ENCODE measurements around the gene MYH10.

MYH10 gene

GRCh38 chr17:8649157-8650118 lies 18.9 kb upstream of the MYH10 start:
- Histone ChIP-seq H3K36me3 (ENCODE audit: control insufficient read depth in 4 of 4, insufficient read depth in 4 of 4, low read length in 3 of 4) (no peaks in the 10 kb centered on the region), H3K4me3 (ENCODE audit: control insufficient read depth in 1 of 7, extremely low read depth in 1 of 7, insufficient read depth in 4 of 7, low read depth in 2 of 7, low read length in 6 of 7) (no peak overlapping the region), H3K27me3 (replicated peaks in 2 of 5; ENCODE audit: control insufficient read depth in 4 of 5, insufficient read depth in 5 of 5, low read length in 4 of 5) (peaks cover 0 to 4% (median 0%) of the 10 kb centered on the region in 5 experiments), H3K27ac (ENCODE audit: insufficient read depth in 1 of 2, low read depth in 1 of 2, low read length in 2 of 2, poor library complexity in 1 of 2, severe bottlenecking in 2 of 2) (no peak overlapping the region), H3K4me1 (ENCODE audit: control extremely low read depth in 1 of 4, control insufficient read depth in 4 of 4, insufficient read depth in 4 of 4, low read length in 3 of 4) (no peaks in the 10 kb centered on the region), H3K9me3 (ENCODE audit: control extremely low read depth in 1 of 5, control insufficient read depth in 4 of 5, insufficient read depth in 2 of 5, low read depth in 1 of 5, low read length in 4 of 5) (no peaks in the 10 kb centered on the region)
- POLR2A ChIA-PET: no interaction called here
- no peak for DNase-seq
- CTCF ChIA-PET: interaction anchor here (1.2 to 3.3 kb wide), 4 partner anchors 10 to 97 kb away, joined by 3 to 9 read pairs (median 5); no protein-coding TSS in a partner anchor
- 95% methylated on average over 16 of the region's 17 CpGs for WGBS (ENCODE audit: insufficient coverage)

GRCh38 chr17:8647956-8648355 lies 17.4 kb upstream of the MYH10 start:
- Histone ChIP-seq H3K27me3 (replicated peaks in 2 of 5; ENCODE audit: control insufficient read depth in 4 of 5, insufficient read depth in 5 of 5, low read length in 4 of 5) (peaks cover 0 to 6% (median 0%) of the 10 kb centered on the region in 5 experiments), H3K36me3 (ENCODE audit: control insufficient read depth in 4 of 4, insufficient read depth in 4 of 4, low read length in 3 of 4) (no peaks in the 10 kb centered on the region), H3K4me3 (ENCODE audit: control insufficient read depth in 1 of 7, extremely low read depth in 1 of 7, insufficient read depth in 4 of 7, low read depth in 2 of 7, low read length in 6 of 7) (no peak overlapping the region), H3K27ac (ENCODE audit: insufficient read depth in 1 of 2, low read depth in 1 of 2, low read length in 2 of 2, poor library complexity in 1 of 2, severe bottlenecking in 2 of 2) (no peak overlapping the region), H3K9me3 (ENCODE audit: control extremely low read depth in 1 of 5, control insufficient read depth in 4 of 5, insufficient read depth in 2 of 5, low read depth in 1 of 5, low read length in 4 of 5) (no peaks in the 10 kb centered on the region), H3K4me1 (ENCODE audit: control extremely low read depth in 1 of 4, control insufficient read depth in 4 of 4, insufficient read depth in 4 of 4, low read length in 3 of 4) (no peaks in the 10 kb centered on the region)
- DNase-seq: no peak
- ChIA-PET POLR2A (no interaction called here), CTCF (interaction anchor here (0.6 to 3.3 kb wide), 4 partner anchors 12 to 99 kb away, joined by 3 to 9 read pairs (median 5); no protein-coding TSS in a partner anchor)
- 100% methylated on average over 3 of the region's 7 CpGs for WGBS (ENCODE audit: insufficient coverage)

GRCh38 chr17:8647202-8647601 lies 16.7 kb upstream of the MYH10 start:
- 100% methylated on average over 4 of the region's 7 CpGs for WGBS (ENCODE audit: insufficient coverage)
- Histone ChIP-seq H3K4me1 (ENCODE audit: control extremely low read depth in 1 of 4, control insufficient read depth in 4 of 4, insufficient read depth in 4 of 4, low read length in 3 of 4) (no peaks in the 10 kb centered on the region), H3K9me3 (ENCODE audit: control extremely low read depth in 1 of 5, control insufficient read depth in 4 of 5, insufficient read depth in 2 of 5, low read depth in 1 of 5, low read length in 4 of 5) (no peaks in the 10 kb centered on the region), H3K4me3 (ENCODE audit: control insufficient read depth in 1 of 7, extremely low read depth in 1 of 7, insufficient read depth in 4 of 7, low read depth in 2 of 7, low read length in 6 of 7) (no peak overlapping the region), H3K27ac (ENCODE audit: insufficient read depth in 1 of 2, low read depth in 1 of 2, low read length in 2 of 2, poor library complexity in 1 of 2, severe bottlenecking in 2 of 2) (no peak overlapping the region), H3K36me3 (ENCODE audit: control insufficient read depth in 4 of 4, insufficient read depth in 4 of 4, low read length in 3 of 4) (no peaks in the 10 kb centered on the region), H3K27me3 (replicated peaks in 2 of 5; ENCODE audit: control insufficient read depth in 4 of 5, insufficient read depth in 5 of 5, low read length in 4 of 5) (peaks cover 0 to 6% (median 0%) of the 10 kb centered on the region in 5 experiments)
- DNase-seq: no peak
- ChIA-PET POLR2A (no interaction called here), CTCF (no interaction called here)

- H3K36me3 ChIP-seq (ENCODE audit: control insufficient read depth in 4 of 4, insufficient read depth in 4 of 4, low read length in 3 of 4): no peaks in the 10 kb centered on the region
- CTCF ChIA-PET: no interaction called here
These were observed 14.0 kb upstream of the MYH10 start for GRCh38 chr17:8644507-8644902.

GRCh38 chr17:8643855-8644506 lies 13.5 kb upstream of the MYH10 start:
- POLR2A ChIA-PET: interaction anchor here (0.7 kb wide), 1 partner anchor 28 kb away, joined by 4 read pairs; no protein-coding TSS in a partner anchor
- Histone ChIP-seq H3K4me1 (ENCODE audit: control extremely low read depth in 1 of 4, control insufficient read depth in 4 of 4, insufficient read depth in 4 of 4, low read length in 3 of 4) (no peaks in the 10 kb centered on the region), H3K9me3 (ENCODE audit: control extremely low read depth in 1 of 5, control insufficient read depth in 4 of 5, insufficient read depth in 2 of 5, low read depth in 1 of 5, low read length in 4 of 5) (no peaks in the 10 kb centered on the region), H3K4me3 (ENCODE audit: control insufficient read depth in 1 of 7, extremely low read depth in 1 of 7, insufficient read depth in 4 of 7, low read depth in 2 of 7, low read length in 6 of 7) (no peak overlapping the region), H3K27ac (ENCODE audit: insufficient read depth in 1 of 2, low read depth in 1 of 2, low read length in 2 of 2, poor library complexity in 1 of 2, severe bottlenecking in 2 of 2) (no peak overlapping the region), H3K36me3 (ENCODE audit: control insufficient read depth in 4 of 4, insufficient read depth in 4 of 4, low read length in 3 of 4) (no peaks in the 10 kb centered on the region), H3K27me3 (replicated peaks in 2 of 5; ENCODE audit: control insufficient read depth in 4 of 5, insufficient read depth in 5 of 5, low read length in 4 of 5) (peaks cover 0 to 2% (median 0%) of the 10 kb centered on the region in 5 experiments)
- WGBS (ENCODE audit: insufficient coverage): 97% methylated on average over 9 of the region's 11 CpGs
- no peak for DNase-seq
- CTCF ChIA-PET: no interaction called here

More at GRCh38 chr17:8644507-8644902, 14.0 kb upstream of the MYH10 start:
- WGBS (ENCODE audit: insufficient coverage): 95% methylated on average over 2 of the region's 4 CpGs
- Histone ChIP-seq H3K27ac (ENCODE audit: insufficient read depth in 1 of 2, low read depth in 1 of 2, low read length in 2 of 2, poor library complexity in 1 of 2, severe bottlenecking in 2 of 2) (no peak overlapping the region), H3K9me3 (ENCODE audit: control extremely low read depth in 1 of 5, control insufficient read depth in 4 of 5, insufficient read depth in 2 of 5, low read depth in 1 of 5, low read length in 4 of 5) (no peaks in the 10 kb centered on the region), H3K4me1 (ENCODE audit: control extremely low read depth in 1 of 4, control insufficient read depth in 4 of 4, insufficient read depth in 4 of 4, low read length in 3 of 4) (no peaks in the 10 kb centered on the region), H3K27me3 (replicated peaks in 2 of 5; ENCODE audit: control insufficient read depth in 4 of 5, insufficient read depth in 5 of 5, low read length in 4 of 5) (peaks cover 0 to 4% (median 0%) of the 10 kb centered on the region in 5 experiments), H3K4me3 (ENCODE audit: control insufficient read depth in 1 of 7, extremely low read depth in 1 of 7, insufficient read depth in 4 of 7, low read depth in 2 of 7, low read length in 6 of 7) (no peak overlapping the region)
- POLR2A ChIA-PET: interaction anchor here (0.7 kb wide), 1 partner anchor 27 kb away, joined by 4 read pairs; no protein-coding TSS in a partner anchor
- DNase-seq: no peak

GRCh38 chr17:8639709-8640108 lies 9.2 kb upstream of the MYH10 start:
- 94% methylated on average over 1 of the region's 1 CpG for WGBS (ENCODE audit: insufficient coverage)
- CTCF ChIA-PET: interaction anchor here (1.1 kb wide), 1 partner anchor 67 kb away, joined by 3 read pairs; no protein-coding TSS in a partner anchor
- H3K36me3 ChIP-seq (ENCODE audit: control insufficient read depth in 4 of 4, insufficient read depth in 4 of 4, low read length in 3 of 4): no peaks in the 10 kb centered on the region
- peaks cover 0 to 5% (median 0%) of the 10 kb centered on the region in 4 experiments for H3K4me1 ChIP-seq (ENCODE audit: control extremely low read depth in 1 of 4, control insufficient read depth in 4 of 4, insufficient read depth in 4 of 4, low read length in 3 of 4)
- H3K4me3 ChIP-seq (ENCODE audit: control insufficient read depth in 1 of 7, extremely low read depth in 1 of 7, insufficient read depth in 4 of 7, low read depth in 2 of 7, low read length in 6 of 7): no peak overlapping the region
- POLR2A ChIA-PET: no interaction called here
- peaks cover 0 to 2% (median 0%) of the 10 kb centered on the region in 5 experiments for H3K27me3 ChIP-seq (replicated peaks in 2 of 5; ENCODE audit: control insufficient read depth in 4 of 5, insufficient read depth in 5 of 5, low read length in 4 of 5)
- H3K9me3 ChIP-seq (ENCODE audit: control extremely low read depth in 1 of 5, control insufficient read depth in 4 of 5, insufficient read depth in 2 of 5, low read depth in 1 of 5, low read length in 4 of 5): no peaks in the 10 kb centered on the region
- DNase-seq: no peak
- no peak overlapping the region for H3K27ac ChIP-seq (ENCODE audit: insufficient read depth in 1 of 2, low read depth in 1 of 2, low read length in 2 of 2, poor library complexity in 1 of 2, severe bottlenecking in 2 of 2)

All from common myeloid progenitor, CD34-positive (primary cell).